HG03039 (cell line): ENCODE data around the gene PLXNB1.

Experiments
- ATAC-seq: cut with Tn5 transposase; IDR thresholded peaks from one replicate; pipeline ENCODE4 v1.9.1; 2021; ENCODE audit warnings: mild to moderate bottlenecking, moderate library complexity; ENCODE audit not compliant: unreplicated experiment

The PLXNB1 gene

DNA sequence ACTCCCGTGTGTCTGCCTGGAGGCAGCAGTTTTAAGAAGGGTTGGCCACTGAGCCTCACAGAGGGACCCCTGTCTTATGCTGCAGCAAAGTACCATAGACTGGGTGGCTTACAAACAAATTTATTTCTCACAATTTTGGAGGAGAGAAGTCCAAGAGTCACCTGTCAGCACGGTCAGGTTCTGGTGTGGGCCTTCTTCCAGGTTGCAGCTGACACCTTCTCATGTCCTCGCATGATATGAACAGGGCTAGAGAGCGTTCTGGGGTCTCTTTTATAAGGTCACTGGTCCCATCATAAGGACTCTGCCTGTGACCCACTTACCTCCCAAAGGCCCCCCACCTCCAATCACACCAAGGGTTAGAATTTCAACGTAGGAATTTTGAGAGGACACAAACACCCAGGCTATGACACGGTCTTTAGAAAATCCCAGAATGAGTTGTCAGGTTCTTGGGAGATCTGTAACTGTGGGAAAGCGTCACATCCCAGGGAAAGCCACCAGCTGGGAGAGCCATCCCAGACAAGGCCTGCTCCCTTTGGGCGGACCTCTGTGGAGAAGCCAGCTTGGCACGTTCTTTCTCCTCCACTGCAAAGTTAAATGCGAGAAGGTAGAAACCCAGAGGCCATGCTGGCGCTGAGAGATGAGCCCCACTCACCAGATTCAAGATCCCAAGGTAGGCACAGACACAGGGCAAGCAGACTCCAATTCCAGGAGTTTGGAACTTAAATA is 58.1 kb downstream of the PLXNB1 start, which contains the start of gene FBXW12:
TSS of gene FBXW12 (plus strand) at position 569 of the 726 bp plus-strand sequence. CDS start 549 bp downstream, outside the sequence.
- ATAC-seq: no peak

DNA sequence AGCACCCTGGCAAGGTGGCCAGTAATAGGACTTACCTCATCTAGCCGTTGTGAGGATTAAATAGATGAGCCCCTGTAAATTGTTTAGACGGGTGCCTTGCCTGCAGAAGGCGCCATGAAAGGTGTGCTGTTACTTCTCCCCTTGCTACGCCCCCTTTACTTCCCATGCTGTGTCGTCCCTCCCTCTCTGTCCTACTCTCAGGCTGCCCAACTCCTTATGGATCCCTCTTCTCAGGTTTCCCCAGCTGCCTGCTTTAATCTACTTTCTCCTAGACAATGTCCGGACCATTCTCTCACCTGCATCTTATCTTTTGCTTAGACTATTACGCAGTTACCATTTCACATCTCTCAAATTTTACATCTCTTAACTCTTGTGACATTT is 59.6 kb downstream of the PLXNB1 start:
- ATAC-seq: no peak

DNA sequence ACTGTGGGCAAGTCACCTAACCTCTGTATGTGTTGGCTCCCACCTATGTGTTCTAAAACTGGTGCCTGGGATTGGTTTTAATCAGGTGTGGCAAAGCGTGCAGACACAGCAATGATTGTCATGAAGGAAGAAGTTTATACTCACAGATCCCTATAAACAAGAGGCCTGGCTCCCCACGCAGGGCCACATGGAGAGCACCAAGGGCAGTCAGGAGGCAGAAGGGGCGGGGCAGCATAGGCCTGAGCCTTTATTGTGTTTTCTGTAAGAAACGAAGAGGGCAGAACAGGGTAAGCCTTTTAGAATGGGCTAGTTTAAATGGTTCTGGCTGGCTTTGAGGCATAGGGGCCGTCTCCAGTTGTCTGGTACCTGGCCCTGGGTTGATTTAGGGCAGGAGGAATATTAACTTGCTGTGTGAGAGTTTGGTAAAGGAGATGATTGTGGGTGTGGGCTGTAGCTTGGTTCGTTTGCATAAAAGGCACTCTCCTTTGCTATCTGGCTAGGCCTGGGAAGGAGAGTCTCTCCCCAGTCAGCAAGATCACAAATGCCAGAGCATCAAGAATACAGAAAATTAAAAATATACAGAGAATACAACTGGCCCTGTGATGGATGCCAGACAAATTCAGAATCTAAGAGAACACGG is 60.1 kb downstream of the PLXNB1 start:
- ATAC-seq: no peak

DNA sequence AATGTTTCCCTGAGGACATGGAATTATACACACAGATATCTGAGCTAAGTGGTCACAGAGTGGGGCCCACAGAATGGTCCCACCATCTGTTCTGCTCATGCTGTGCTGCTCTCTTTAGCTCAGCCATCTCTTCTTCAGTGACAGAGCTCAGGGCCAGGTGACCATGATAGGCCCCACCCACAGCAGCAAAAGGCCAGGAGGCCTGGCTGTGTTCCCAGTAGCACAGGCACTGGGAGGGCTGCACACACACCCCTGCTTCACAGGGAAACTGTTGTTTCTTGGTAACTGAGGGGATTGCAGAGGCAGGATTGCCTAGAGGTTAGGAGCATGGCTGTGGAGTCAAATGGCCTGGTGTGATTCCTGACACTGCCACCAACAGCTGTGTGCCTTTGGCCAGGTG is 62.7 kb downstream of the PLXNB1 start:
- no peak for ATAC-seq

DNA sequence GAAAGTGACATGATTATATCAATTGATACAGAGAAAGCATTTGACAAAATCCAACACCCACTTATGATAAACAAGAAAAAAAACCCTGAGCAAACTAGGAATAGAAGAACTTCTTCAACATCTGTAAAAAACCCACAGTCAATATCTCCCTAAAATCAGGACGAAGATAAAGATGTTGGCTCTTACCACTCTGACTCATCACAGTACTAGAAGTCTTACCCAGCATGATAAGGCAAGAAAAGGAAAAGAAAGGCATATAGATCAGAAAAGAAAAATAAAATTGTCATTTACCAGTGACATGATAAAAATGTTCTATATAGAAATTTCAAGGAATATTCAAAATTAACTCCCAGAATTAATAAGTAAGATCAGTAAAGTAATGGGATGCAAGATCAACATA is 65.0 kb downstream of the PLXNB1 start:
- no peak for ATAC-seq

DNA sequence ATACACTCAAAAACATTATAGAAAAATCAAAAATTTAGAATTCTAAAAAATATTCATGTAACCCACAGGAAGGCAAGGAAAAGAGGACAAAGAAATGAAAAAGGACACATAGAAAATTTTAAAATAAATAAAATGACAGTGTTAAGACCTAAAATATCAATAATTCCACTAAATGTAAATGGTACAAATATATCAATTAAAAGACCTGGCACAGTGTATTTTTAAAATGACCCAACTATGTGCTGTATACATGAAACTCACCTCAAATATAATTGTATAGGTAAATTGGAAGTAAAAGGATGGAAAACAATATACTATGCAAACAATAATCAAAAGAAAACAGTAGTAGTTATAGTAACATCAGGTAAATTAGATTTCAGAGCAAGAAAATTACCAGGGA is 68.0 kb downstream of the PLXNB1 start:
- no peak for ATAC-seq

DNA sequence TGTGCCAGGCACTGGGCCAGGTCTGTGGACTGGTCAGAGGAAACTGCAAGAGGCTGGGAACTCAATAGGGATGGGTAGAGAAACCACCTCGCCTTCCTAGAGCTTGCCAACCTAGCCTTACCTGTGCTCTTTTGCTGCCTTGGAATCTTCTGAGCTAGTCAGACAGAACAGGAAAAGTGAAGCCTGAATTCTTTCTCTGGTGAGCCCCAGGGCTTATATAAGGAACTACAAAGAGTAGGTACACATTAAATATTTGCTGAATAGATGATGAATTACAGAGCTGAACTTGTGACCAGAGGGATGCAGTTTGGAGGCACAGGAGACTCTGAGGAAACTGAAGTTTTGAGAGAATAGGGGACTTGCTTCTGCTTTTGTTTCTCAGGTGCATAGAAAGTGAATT is 73.5 kb downstream of the PLXNB1 start:
- ATAC-seq: no peak

DNA sequence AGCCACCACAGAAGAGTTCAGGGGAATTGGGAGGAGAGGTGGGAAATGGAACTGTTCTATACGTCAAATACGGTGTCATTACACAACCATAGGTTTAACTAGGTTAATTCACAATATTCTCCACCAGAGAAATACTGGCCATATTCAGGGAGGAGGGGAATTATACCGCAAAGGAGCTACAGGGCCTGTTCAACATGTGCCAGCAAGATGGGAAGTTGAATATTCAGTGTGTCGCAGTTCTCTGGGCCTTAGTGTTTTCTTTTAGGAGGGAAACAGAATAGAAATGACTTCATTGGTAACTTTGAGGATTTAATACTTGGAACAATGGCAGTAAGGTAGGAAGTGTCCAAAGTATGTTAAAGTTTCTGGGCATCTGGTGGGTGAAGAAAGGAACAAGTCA is 75.9 kb downstream of the PLXNB1 start:
- ATAC-seq: no peak
